ENCODE measurements around the gene NEK7. TPM values are rescaled to one million over a fixed set of nuclear protein-coding genes. Genes with fewer than 3 reads are reported as not detected.

Gene NEK7
- total RNA-seq, 3 donors from 2014 or later, result 58.4 to 110 (median 60.3) TPM

- DNase-seq (no peak), ATAC-seq (no peak)
- no peak for TF ChIP-seq CTCF (IDR thresholded peaks at IDR 0.05)
- Histone ChIP-seq H3K9me3 (no peaks in the 10 kb centered on the region), H3K4me1 (ENCODE audit: low read depth) (no peaks in the 10 kb centered on the region), H3K36me3 (ENCODE audit: low read depth) (no peaks in the 10 kb centered on the region), H3K4me3 (no peak overlapping the region)
- intact Hi-C loops (cut with DNase I, micrococcal nuclease), result no loop called here
These were observed 170.1 kb downstream of the NEK7 start for GRCh38 chr1:198326915-198327314.

- H3K36me3 ChIP-seq (ENCODE audit: low read depth), result no peaks in the 10 kb centered on the region
- no peak for ATAC-seq
- H3K4me1 ChIP-seq (ENCODE audit: low read depth), result no peaks in the 10 kb centered on the region
- no peak for TF ChIP-seq CTCF (IDR thresholded peaks at IDR 0.05)
- intact Hi-C loops (cut with DNase I, micrococcal nuclease), result no loop called here
- no peak overlapping the region for H3K4me3 ChIP-seq
- DNase-seq, result no peak
- no peaks in the 10 kb centered on the region for H3K9me3 ChIP-seq
These were observed 171.7 kb downstream of the NEK7 start for GRCh38 chr1:198328458-198329032.

- intact Hi-C loops (cut with DNase I, micrococcal nuclease), result no loop called here
- Histone ChIP-seq H3K4me3 (no peak overlapping the region), H3K9me3 (no peaks in the 10 kb centered on the region), H3K36me3 (ENCODE audit: low read depth) (no peaks in the 10 kb centered on the region), H3K4me1 (ENCODE audit: low read depth) (no peaks in the 10 kb centered on the region)
- DNase-seq, result no peak
- no peak for TF ChIP-seq CTCF (IDR thresholded peaks at IDR 0.05)
- ATAC-seq, result no peak
These were observed 174.3 kb downstream of the NEK7 start for GRCh38 chr1:198330982-198331615.

- Histone ChIP-seq H3K4me1 (ENCODE audit: low read depth) (no peaks in the 10 kb centered on the region), H3K36me3 (ENCODE audit: low read depth) (no peaks in the 10 kb centered on the region), H3K4me3 (no peak overlapping the region), H3K9me3 (no peaks in the 10 kb centered on the region)
- no peak for TF ChIP-seq CTCF (IDR thresholded peaks at IDR 0.05)
- no peak for DNase-seq
- ATAC-seq, result no peak
- intact Hi-C loops (cut with DNase I, micrococcal nuclease), result no loop called here
These were observed 176.9 kb downstream of the NEK7 start for GRCh38 chr1:198333744-198334143.

- TF ChIP-seq CTCF (IDR thresholded peaks at IDR 0.05), result no peak
- Histone ChIP-seq H3K4me3 (no peak overlapping the region), H3K36me3 (ENCODE audit: low read depth) (no peaks in the 10 kb centered on the region), H3K9me3 (no peaks in the 10 kb centered on the region), H3K4me1 (ENCODE audit: low read depth) (no peaks in the 10 kb centered on the region)
- ATAC-seq (no peak), DNase-seq (no peak)
- intact Hi-C loops (cut with DNase I, micrococcal nuclease), result no loop called here
These were observed 178.9 kb downstream of the NEK7 start for GRCh38 chr1:198335663-198336062.
